GM18907 (cell line): ENCODE results near the gene TSEN2.
"Not testable (repeated sequence)": the region's sequence is repeated elsewhere in the genome, so short reads cannot be mapped to it uniquely, and the experiment has no call there.

Experiments used
- ATAC-seq: cut with Tn5 transposase; IDR thresholded peaks from one replicate; pipeline ENCODE4 v1.9.1; 2021; ENCODE audit warnings: mild to moderate bottlenecking, moderate library complexity; ENCODE audit not compliant: unreplicated experiment

The TSEN2 gene

DNA sequence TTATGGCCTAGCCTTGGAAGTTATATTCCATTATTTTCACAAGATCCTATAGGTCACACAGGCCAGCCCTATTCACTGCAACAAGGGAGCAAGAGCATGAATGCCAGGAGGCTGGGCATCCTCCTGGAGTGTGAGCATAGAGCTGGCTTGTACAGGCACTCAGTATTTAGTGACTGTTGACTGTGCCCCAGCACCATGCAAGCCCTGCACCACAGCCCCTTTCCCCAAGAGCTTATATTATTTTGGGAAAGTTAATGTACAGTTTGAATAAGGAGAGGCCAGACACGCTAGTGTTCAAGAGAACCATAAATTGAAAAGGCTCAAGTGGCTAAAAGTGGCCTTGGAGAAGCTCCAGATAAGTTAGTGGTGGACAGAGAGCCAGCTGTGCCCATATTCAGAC, 32.3 kb upstream of the TSEN2 start:
- ATAC-seq: no peak

DNA sequence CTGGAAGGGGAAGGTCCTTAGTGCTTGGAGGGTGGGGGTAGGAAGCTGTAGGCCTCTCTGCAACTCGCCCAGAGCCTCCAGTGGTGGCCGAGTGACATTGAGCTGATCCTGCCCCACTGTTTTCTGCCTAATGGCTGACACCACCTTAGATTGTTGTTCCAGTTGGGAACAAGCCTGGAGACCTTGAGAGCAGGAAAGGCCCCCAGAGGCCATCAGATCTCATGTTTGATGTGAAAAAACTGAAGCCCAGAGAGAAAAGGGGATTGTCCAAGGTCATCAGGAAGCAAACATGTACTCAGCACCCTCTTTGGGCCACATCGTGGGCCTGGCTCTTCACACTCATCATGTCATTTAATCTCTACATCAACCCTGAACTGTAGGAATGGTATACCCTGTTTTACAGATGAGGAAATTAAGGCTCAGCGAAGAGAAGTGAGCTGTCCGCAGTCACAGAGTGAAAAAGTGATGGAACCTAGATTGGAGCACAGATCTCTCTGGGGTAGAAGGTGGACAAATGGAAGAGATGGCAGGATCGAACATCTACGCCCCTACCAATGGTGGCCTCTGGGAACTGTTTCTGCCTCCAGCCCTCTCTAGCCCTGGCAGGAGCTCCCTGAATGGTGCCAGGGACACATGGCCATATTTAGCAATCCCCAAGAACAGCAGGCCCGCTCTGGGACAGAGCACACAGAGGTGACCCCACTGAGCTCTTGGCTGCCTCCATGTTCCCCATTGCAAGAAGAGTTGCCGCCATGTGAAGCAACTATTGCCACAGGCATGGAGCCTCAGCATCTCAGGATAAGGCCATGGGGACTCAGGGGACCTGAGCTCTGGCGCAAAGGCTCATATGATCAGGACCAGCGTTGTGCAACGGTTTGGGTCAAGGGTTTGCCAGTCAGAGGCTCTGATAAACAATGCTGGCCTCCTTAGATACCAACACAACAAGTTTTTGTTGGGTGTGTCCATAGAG, 31.6 kb upstream of the TSEN2 start:
- ATAC-seq: no peak

DNA sequence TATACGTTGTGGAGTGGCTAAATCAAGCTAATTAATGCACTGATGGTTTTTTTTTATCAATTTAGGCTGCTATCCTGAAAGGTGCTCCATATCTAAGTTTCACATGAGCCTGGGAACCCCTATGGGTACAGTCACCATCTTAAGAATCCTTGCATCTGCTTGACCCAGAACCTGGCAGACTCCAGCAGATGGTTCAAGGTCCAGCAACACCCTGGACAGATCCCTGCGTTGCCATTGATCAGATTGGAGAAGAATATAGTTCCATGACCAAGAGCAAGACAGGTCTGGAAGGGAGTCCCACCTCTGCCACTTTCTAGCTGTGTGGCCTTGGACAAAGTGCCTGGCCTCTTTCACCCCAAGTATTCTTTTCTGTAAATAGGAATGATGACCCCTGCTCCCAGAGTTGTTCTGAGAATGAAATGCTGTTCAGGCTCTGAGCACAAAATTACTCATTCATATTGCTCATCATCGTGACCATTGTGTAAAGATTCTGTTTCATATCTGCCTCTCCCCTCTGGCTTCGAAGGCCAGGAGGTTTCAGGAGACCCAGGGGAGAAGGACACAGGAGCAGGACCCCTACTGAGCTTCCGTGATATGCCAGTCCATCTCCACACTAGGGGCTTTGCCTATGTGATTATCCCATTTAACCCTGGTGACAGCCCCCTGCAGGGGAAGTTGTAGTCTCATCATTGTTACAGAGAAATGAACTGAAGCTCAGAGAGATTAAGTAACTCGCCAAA, 30.0 kb upstream of the TSEN2 start:
- no peak for ATAC-seq

DNA sequence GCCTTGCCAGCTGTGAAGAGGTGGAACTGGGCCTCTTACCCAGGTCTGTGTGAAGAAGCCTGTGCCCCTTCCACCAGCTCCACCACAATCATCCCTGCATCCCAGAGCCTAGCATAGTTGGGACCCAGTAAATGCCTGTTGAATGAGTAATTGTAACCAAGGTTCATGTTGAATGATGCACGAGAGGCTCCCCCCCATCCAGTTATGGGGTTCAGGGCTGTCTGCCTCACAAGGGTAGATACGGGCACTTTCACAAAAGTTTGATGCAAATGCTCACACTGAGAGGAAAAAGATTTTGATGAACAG, 29.5 kb upstream of the TSEN2 start:
- no peak for ATAC-seq

DNA sequence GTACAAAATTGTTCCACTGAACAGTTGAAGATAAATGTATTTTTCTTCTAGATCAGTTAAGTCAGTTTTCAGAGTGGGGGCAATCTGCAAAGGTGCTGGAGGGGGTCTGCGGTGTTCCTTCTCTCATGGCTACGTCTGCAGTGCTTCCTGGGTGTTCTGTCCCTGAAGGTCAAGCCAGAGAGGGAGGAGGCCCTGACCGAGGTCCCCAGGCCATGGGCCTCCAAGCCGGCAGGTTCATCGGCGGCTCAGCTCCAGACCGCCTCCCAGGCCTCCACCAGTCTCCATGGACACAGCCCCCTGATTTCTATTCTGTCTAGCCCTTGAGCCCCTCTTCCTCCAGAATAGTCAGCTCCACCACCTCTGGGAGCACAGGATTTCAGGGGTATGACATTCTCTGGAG, 28.5 kb upstream of the TSEN2 start:
- no peak for ATAC-seq

DNA sequence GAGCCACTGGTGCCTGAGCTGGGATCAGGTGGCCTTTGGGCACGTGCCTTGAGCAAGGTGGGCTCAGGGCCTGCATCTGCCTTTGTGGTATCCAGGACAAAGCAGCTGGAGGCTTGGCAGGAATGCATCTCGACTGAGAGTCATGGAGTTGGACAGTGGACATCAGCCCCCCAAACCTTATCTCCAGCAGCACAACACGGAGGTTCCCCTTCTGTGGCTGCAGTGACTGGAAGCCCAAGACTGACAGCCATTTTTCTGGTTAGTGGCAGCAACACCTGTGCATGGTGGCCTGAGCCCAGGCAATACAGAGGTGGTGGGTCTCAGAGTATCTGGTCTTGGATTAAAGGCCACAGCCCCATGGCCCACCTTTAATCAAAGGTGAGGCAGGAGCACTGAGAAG, 27.8 kb upstream of the TSEN2 start:
- no peak for ATAC-seq

DNA sequence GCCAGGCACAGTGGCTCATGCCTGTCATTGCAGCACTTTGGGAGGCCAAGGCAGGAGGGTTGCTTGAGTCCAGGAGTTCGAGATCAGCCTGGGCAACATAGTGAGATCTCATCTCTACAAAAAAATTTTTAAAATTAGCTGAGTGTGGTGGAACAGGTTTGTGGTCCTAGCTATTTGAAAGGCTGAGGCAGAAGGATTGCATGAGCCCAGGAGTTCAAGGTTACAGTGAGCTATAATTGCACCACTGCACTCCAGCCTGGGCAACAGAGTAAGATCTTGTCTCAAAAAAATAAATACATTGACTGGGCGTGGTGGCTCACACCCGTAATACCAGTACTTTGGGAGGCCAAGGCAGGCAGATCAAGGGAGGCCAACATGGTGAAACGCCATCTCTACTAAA, 26.9 kb upstream of the TSEN2 start:
- not testable (repeated sequence) for ATAC-seq

DNA sequence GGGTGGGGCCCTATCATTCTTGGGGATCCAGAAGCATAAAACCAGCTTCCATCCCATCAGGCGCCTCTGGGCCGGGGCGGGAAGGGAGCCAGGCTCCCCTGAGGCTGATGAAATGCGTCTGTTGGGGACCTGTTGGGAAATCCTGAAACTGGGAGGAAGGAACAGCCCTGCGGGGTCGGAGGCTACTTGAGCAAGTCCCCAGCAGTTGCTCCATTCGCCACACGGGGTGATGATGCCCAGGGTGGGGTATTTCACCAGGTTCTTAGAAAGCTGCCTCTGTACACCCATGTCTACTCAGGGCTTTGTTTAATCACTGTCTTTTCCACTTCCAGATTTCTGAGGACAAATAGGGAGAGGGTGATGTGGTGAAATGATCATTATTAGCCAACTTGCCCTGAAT, 25.4 kb upstream of the TSEN2 start:
- no peak for ATAC-seq

DNA sequence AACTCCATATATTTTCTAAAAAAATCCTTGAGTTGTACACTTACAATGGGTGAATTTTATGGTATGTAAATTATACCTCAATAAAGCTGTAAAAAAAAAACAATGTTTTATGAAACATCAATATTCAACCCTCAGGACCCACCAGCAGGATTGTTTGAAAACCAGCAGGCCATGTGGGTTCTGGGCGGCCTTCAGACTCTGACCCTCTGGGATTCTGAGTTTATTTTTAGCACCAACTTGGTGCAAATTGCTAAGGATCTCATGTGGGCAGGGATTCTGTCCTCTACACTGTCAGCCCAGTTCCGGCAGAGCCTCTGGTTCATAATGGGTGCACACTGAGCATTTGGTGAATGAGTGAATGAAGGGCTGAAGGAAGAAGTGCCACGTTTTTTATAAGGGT, 24.2 kb upstream of the TSEN2 start:
- no peak for ATAC-seq

DNA sequence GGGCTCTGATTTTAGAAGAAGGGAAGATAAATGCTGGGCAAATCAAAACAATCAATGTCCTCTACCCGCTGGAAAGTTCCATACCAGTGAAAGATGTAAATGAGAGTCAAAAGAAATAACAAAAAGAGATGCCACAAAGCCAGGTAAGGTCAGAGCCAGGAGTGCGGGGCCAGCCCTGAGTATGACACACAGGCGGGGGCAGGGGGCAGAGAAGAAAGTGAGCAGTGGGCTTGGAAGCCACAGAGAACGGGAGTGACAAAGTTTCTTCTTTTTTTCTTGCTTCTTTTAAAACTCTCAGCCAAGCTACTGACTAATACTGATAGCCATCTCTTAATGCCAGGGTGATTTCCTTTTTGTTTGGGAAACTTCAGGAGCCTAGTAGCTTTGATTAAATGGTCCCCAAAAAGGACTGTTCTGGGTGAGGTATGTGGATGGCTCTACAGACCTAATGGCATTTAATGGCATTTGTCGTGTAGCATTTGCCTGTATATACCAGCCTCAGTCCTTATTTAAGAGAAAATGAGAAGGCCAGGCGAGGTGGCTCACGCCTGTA, 23.1 kb upstream of the TSEN2 start:
- ATAC-seq: no peak

DNA sequence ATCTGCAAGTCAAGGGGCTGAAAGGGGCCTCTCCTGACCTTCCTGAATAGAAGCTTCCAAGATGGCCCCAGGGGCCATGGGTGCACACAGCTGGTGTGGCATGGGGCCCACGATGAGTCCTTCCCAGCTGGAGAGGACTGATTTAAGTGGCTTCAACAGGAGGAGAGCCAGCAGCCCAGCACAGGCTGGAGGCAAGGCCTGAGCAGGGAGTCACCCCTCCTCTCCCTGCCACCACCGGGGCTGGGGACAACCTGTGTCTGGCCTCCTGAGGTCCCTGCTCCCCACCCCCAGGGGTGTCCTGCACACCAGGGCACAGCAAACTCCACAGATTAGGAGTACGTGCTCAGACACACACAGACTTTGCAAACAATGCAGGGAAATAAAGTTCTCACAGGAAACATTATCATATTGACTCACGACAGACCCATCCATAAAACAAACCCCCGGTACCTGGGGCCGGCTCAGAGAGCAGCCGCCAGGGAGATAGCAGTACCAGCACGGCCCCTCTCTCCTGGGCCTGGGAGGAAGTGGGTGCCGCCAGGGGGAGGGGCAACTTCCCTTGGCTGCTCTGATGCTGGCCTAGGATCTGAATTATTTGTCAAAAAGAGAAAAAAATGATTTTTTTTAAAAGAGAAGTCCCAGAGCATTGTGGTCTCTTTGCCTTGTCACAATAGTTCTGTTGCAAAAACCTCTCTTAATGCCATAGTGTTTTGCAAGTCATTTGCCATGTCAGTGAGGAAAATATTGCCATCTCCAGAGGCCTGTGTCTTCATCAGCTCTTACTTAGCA, 21.9 kb upstream of the TSEN2 start:
- ATAC-seq: no peak

DNA sequence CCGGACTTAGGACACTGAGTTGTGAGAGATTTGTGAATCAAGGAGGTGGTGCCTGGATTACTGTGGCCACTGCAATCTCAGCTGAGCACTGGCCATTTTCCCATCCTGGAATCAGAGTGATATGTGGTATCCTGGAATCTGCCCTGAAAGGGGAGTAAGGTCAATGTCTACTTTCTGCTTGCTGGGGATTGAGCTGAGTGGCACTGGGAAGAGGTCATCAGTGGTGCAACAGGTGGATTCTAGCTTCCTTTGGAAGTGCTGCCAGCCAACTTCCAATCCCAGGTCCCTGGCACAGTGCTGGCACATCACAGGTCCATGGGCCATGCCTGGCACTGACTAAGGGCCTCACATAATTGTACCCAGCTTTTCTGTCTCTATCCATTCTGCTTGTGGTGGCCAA, 20.6 kb upstream of the TSEN2 start:
- no peak for ATAC-seq

DNA sequence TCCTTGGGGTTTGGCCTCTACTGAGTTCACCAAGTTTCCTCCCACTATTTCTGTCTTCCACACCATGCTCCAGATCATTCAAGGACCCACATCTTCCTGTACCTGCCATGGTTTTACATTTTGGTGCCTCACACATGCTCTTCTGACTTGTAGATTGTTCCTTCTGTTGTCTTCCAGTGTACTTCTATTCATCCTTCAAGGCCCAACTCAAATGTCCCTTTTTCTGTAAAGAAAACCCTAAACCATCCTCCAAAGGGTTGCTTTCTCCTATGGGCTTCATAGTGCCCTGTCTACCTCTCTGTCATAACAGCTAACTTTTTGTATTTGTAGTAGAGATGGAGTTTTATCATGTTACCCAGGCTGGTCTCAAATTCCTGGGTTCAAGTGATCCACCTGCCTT, 20.1 kb upstream of the TSEN2 start:
- no peak for ATAC-seq

DNA sequence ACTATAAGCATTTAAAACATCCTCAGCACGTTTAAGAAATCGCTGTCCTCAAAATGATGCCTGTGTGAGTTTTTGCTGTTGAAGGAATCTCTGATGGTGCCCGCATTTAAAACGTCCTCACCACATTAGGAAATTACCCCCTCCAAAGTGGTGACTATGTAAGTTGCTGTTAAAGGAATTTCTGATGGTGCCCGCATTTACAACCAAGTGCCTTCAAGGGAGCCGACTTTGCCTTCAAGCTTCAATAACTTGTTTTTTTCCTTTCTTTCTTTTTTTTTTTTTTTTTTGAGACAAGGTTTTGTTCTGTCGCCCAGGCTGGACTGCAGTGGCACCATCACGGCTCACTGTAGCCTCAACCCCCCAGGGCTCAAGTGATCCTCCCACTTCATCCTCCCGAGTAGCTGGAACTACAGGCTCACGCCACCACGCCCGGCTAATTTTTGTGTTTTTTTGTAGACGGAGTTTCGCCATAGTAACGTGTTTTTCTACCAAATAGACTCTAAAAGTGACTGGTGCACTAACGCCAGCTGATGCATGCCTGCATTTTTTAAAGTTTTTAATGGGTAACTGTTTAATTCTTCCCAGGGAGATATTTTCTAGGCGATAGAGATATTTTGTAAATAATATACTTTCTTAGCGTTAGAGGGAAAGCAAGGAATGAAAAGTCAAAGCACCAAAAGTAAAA, 19.0 kb upstream of the TSEN2 start:
- ATAC-seq: no peak

DNA sequence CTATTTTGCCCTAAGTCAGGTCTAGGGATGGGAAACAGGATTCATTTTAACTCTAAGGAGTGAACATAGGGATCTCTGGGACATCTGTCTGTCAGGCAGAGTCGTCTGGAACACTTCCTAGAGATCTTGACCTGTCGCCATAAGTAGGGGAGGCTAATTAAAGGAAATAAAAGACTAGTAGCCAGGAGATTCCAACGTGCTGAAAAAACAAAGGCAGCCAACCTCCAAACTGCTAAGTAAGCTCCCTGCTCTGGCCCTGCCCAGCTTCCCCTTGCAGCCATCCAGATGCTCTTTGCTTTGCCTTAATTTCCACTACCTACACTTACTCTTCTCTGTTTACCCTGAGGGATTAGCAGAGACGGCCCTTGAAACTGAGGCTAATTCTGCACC, 18.4 kb upstream of the TSEN2 start:
- no peak for ATAC-seq

DNA sequence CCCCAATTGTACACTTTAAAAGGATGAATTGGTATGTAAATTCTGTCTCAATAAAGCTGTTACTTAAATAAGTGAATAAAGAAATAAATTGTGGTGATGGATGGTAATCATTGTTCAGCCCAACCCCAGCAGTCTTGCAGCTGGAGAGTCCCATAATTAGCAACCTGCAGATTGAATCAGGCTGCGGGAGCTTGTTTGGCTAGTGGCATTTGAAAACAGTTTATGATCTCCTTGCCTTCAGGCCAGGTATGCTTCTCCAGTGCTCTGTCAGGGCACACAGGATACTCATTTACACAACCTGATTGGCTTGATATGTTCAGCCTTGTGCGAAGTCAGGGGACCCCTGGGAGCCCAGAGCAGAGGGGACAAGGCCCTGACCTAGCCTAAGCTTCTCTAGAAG, 16.5 kb upstream of the TSEN2 start:
- ATAC-seq: no peak

DNA sequence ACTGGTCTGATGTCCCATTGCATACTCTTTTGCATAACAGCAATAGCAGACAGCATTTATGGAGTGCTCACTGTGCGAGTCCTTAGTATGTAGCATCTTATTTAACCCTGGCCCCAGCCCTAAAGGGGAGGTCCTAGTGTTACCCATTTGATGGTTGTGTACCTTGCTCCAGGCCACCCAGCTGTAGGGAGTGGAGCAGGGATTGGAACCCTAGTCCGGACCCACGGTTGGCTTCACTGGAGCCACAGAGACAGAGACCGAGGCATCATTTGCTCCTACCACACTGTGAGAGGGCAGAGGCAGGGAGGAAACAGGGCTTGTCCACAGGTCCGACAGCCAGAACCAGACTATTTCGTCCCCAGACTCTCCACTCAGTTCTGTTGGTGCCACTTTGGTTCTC, 16.0 kb upstream of the TSEN2 start:
- no peak for ATAC-seq

DNA sequence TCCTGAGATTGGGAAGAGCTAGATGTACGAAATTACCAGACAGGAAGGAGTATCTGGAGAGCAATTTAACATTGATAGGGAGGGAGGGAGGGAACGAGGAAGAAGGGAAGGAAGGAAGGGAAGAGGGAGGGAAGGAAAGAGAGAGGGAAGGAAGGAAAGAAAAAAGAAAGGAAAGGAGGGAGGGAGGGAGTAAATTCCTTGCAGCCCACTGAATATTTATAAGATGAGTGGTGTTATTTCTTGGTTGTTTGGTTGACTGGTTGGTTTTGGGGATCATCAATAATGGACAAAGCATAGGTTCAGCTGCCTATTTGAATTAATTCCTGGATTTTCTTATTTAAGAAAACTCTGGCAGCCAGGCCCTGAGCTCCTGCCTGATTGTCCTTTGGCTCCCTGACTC, 15.5 kb upstream of the TSEN2 start:
- no peak for ATAC-seq

DNA sequence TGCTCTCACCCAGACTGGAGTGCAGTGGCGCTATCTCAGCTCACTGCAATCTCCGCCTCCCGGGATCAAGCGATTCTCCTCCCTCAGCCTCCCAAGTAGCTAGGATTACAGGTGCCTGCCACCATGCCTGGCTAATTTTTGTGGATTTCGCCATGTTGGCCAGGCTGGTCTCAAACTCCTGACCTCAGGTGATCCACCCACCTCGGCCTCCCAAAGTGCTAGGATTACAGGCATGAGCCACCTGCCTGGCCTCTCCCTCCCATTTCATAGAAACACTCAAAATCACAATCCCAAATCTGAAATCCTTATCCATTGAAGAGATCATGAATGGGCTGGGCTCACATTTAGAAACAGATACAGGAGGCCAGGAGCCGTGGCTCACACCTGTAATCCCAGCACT, 15.1 kb upstream of the TSEN2 start:
- not testable (repeated sequence) for ATAC-seq

DNA sequence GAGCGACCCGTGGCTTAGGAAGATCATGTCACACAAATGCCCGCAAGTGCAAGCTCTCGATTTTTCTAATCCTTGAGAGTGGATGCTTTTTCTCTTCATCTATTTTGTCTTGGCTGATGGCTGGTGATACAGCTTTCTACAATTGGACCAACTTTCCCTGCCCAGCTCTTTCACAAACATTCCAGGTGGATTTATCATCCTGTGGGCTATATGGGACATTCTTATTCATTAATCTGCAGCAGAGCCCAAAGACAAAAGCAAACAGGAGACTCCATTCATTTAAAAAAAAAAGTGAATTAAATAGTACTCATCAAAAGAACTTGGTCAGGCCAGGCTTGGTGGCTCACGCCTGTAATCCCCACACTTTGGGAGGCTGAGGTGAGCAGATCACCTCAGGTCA, 14.2 kb upstream of the TSEN2 start:
- ATAC-seq: no peak

DNA sequence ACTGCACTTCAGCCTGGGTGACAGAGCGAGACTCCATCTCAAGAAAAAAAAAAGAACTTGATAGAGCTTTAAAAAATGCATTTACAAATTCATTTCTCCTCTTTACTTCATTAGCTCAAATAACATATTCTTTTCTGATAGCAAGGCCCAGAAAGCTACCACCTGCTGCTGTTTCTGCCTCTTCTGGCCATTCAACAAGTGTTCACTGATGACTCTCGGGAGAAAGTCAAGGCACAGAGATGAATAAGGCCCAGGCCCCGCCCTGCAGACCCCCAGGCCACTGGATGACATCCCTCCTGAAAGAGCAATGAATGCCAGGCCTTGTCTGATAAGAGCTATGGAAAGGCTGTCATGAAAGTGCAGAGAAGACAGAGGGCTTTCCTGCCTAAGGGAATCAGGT, 13.6 kb upstream of the TSEN2 start:
- no peak for ATAC-seq
